ENCODE measurements around the gene SRP54.

GRCh38 chr14:34981743-34982420 is 910 bp upstream of the SRP54 start:
- TF ChIP-seq POLR2A (IDR thresholded peaks at IDR 0.05) (no peak), CTCF (IDR thresholded peaks at IDR 0.05) (no peak)
